Measurements from ENCODE around the gene C17orf107. TPM values are rescaled to one million over a fixed set of nuclear protein-coding genes. Genes with fewer than 3 reads are reported as not detected.

C17orf107 gene
- total RNA-seq, 1 experiment from 2014 or later: 2.4 TPM

GRCh38 chr17:4933646-4934045 lies 34.3 kb downstream of the C17orf107 start:
- H3K4me3 ChIP-seq (ENCODE audit: low read depth in 2 of 2, low read length in 2 of 2): no peak overlapping the region
- no peak for DNase-seq (ENCODE audit: low read depth, low spot score)
- H3K36me3 ChIP-seq (ENCODE audit: control insufficient read depth, insufficient read depth, low read length): no peaks in the 10 kb centered on the region
- POLR2A ChIA-PET: interaction anchor here (0.6 kb wide), 1 partner anchor 346 kb away, joined by 4 read pairs; no protein-coding TSS in a partner anchor
- intact Hi-C loops (cut with micrococcal nuclease; ENCODE audit: unreplicated experiment) (no loop called here), in situ Hi-C loops (cut with HindIII; ENCODE audit: low pct_unique_long_range_greater_than_20kb, low sequenced_read_pairs) (no loop called here)
- no TSS peak for BruUV-seq (replicated peaks)
- no peak overlapping the region for H3K27ac ChIP-seq (ENCODE audit: low read length)
- H3K9me3 ChIP-seq (ENCODE audit: control insufficient read depth, insufficient read depth, low read depth, low read length): no peaks in the 10 kb centered on the region
- ATAC-seq: no peak
- H3K27me3 ChIP-seq (ENCODE audit: control insufficient read depth, insufficient read depth, low read length): no peaks in the 10 kb centered on the region
- TF ChIP-seq SIN3A (IDR thresholded peaks at IDR 0.05; ENCODE audit: borderline replicate concordance, insufficient read depth, low read depth, low read length): no peak
- TF ChIP-seq TCF7L2 (IDR thresholded peaks at IDR 0.05; ENCODE audit: low read depth, low read length): no peak
- TF ChIP-seq, protein P1, sequence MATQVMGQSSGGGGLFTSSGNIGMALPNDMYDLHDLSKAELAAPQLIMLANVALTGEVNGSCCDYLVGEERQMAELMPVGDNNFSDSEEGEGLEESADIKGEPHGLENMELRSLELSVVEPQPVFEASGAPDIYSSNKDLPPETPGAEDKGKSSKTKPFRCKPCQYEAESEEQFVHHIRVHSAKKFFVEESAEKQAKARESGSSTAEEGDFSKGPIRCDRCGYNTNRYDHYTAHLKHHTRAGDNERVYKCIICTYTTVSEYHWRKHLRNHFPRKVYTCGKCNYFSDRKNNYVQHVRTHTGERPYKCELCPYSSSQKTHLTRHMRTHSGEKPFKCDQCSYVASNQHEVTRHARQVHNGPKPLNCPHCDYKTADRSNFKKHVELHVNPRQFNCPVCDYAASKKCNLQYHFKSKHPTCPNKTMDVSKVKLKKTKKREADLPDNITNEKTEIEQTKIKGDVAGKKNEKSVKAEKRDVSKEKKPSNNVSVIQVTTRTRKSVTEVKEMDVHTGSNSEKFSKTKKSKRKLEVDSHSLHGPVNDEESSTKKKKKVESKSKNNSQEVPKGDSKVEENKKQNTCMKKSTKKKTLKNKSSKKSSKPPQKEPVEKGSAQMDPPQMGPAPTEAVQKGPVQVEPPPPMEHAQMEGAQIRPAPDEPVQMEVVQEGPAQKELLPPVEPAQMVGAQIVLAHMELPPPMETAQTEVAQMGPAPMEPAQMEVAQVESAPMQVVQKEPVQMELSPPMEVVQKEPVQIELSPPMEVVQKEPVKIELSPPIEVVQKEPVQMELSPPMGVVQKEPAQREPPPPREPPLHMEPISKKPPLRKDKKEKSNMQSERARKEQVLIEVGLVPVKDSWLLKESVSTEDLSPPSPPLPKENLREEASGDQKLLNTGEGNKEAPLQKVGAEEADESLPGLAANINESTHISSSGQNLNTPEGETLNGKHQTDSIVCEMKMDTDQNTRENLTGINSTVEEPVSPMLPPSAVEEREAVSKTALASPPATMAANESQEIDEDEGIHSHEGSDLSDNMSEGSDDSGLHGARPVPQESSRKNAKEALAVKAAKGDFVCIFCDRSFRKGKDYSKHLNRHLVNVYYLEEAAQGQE (IDR thresholded peaks at IDR 0.05; ENCODE audit: insufficient read depth in 1 of 2, low read depth in 2 of 2, low read length in 1 of 2): no peak
- TF ChIP-seq CTCF (IDR thresholded peaks at IDR 0.05): no peak
- TF ChIP-seq POLR2AphosphoS5 (IDR thresholded peaks at IDR 0.05; ENCODE audit: low read depth, low read length): no peak
- peaks cover 4% of the 10 kb centered on the region for H3K4me1 ChIP-seq (ENCODE audit: control insufficient read depth, insufficient read depth, low read length)
- CTCF ChIA-PET: no interaction called here

DNA sequence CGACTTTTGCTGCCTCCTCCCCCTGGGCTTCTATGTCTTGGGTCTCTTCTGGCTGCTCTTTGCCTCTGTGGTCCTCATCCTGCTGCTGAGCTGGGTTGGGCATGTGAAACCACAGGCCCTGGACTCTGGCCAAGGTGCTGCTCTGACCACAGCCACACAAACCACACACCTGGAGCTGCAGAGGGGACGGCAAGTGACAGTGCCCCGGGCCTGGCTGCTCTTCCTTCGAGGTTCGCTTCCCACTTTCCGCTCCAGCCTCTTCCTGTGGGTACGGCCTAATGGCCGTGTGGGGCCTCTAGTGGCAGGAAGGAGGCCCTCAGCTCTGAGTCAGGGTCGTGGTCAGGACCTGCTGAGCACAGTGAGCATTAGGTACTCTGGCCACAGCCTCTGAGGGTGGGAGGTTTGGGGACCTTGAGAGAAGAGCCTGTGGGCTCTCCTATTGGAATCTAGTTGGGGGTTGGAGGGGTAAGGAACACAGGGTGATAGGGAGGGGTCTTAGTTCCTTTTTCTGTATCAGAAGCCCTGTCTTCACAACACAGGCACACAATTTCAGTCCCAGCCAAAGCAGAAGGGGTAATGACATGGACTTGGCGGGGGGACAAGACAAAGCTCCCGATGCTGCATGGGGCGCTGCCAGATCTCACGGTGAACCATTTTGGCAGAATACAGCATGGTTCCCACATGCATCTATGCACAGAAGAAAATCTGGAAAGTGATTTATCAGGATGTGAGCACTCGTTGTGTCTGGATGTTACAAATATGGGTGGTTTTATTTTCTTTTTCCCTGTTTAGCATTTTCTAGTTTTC lies 35.0 kb downstream of the C17orf107 start:
- peaks cover 3% of the 10 kb centered on the region; the same call in 1 of the 2 replicates for H3K36me3 ChIP-seq (ENCODE audit: control insufficient read depth, insufficient read depth, low read length)
- no peak; the same call in 1 of the 2 replicates for TF ChIP-seq CTCF (IDR thresholded peaks at IDR 0.05)
- TF ChIP-seq, protein P1 (IDR thresholded peaks at IDR 0.05; ENCODE audit: insufficient read depth in 1 of 2, low read depth in 2 of 2, low read length in 1 of 2): no peak
- TF ChIP-seq SIN3A (IDR thresholded peaks at IDR 0.05; ENCODE audit: borderline replicate concordance, insufficient read depth, low read depth, low read length): no peak
- H3K27me3 ChIP-seq (ENCODE audit: control insufficient read depth, insufficient read depth, low read length): no peaks in the 10 kb centered on the region
- H3K27ac ChIP-seq (ENCODE audit: low read length): no peak overlapping the region
- in situ Hi-C loops (cut with HindIII; ENCODE audit: low pct_unique_long_range_greater_than_20kb, low sequenced_read_pairs): no loop called here
- no TSS peak for BruUV-seq (replicated peaks)
- DNase-seq (ENCODE audit: low read depth, low spot score) (no peak), ATAC-seq (peak; percentile 64)
- intact Hi-C loops (cut with micrococcal nuclease; ENCODE audit: unreplicated experiment): no loop called here
- POLR2A ChIA-PET: interaction anchor here (0.6 kb wide), 1 partner anchor 346 kb away, joined by 4 read pairs; no protein-coding TSS in a partner anchor
- H3K4me1 ChIP-seq (ENCODE audit: control insufficient read depth, insufficient read depth, low read length): peaks cover 8% of the 10 kb centered on the region
- no peaks in the 10 kb centered on the region for H3K9me3 ChIP-seq (ENCODE audit: control insufficient read depth, insufficient read depth, low read depth, low read length)
- no peak overlapping the region for H3K4me3 ChIP-seq (ENCODE audit: low read depth in 2 of 2, low read length in 2 of 2)
- CTCF ChIA-PET: no interaction called here
